Measurements from ENCODE around the gene DAPK1.

Gene DAPK1

GRCh38 chr9:87683751-87684626, 186.3 kb downstream of the DAPK1 start:
- Histone ChIP-seq H3K9ac (ENCODE audit: low read depth, low read length) (no peak overlapping the region), H3K4me3 (ENCODE audit: low read depth, low read length) (no peak overlapping the region), H3K27me3 (ENCODE audit: control insufficient read depth, insufficient read depth, low read length) (no peaks in the 10 kb centered on the region), H3K4me1 (ENCODE audit: control insufficient read depth, insufficient read depth, low read length) (no peaks in the 10 kb centered on the region), H3K36me3 (ENCODE audit: control insufficient read depth, insufficient read depth, low read length) (peaks cover 26% of the 10 kb centered on the region), H3K9me3 (ENCODE audit: control insufficient read depth, insufficient read depth, low read length) (no peaks in the 10 kb centered on the region)

DNA sequence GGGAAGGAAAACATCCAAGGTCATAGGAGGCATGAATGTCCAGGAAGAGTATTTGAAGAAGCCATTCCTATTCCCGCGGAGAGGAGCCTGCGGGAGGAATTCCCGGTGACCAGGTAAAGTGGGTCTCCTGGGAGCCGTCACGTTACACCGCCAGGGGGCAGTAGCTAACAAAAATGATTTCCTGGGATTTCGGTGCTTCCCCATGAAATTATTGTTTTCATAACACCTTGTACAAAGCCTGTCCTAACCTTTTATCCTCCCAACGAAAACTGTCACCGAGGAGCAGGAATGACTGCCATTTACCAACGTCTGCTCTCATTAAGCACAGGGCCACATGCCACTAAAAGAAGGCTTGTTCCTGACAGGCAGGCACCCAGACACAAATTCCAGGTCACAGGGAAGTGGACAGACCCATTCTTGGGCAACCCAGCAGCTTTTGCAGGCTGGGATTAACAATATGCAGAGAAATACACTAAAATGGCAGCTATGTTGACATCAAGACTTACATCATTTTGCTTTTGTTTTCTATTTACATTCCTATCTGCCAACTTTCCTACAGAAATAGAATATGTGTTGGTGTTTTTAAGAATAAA, 187.1 kb downstream of the DAPK1 start:
- H3K4me3 ChIP-seq (ENCODE audit: low read depth, low read length), result no peak overlapping the region
- no peaks in the 10 kb centered on the region for H3K4me1 ChIP-seq (ENCODE audit: control insufficient read depth, insufficient read depth, low read length)
- H3K9me3 ChIP-seq (ENCODE audit: control insufficient read depth, insufficient read depth, low read length), result no peaks in the 10 kb centered on the region
- no peak overlapping the region for H3K9ac ChIP-seq (ENCODE audit: low read depth, low read length)
- peaks cover 26% of the 10 kb centered on the region for H3K36me3 ChIP-seq (ENCODE audit: control insufficient read depth, insufficient read depth, low read length)
- H3K27me3 ChIP-seq (ENCODE audit: control insufficient read depth, insufficient read depth, low read length), result no peaks in the 10 kb centered on the region

- Histone ChIP-seq H3K36me3 (ENCODE audit: control insufficient read depth, insufficient read depth, low read length) (peaks cover 26% of the 10 kb centered on the region), H3K9me3 (ENCODE audit: control insufficient read depth, insufficient read depth, low read length) (no peaks in the 10 kb centered on the region), H3K4me3 (ENCODE audit: low read depth, low read length) (no peak overlapping the region), H3K4me1 (ENCODE audit: control insufficient read depth, insufficient read depth, low read length) (no peaks in the 10 kb centered on the region), H3K9ac (ENCODE audit: low read depth, low read length) (no peak overlapping the region), H3K27me3 (ENCODE audit: control insufficient read depth, insufficient read depth, low read length) (no peaks in the 10 kb centered on the region)
Measured at GRCh38 chr9:87685441-87685840, 187.8 kb downstream of the DAPK1 start.

GRCh38 chr9:87685871-87686519, 188.3 kb downstream of the DAPK1 start:
- Histone ChIP-seq H3K4me3 (ENCODE audit: low read depth, low read length) (no peak overlapping the region), H3K9me3 (ENCODE audit: control insufficient read depth, insufficient read depth, low read length) (no peaks in the 10 kb centered on the region), H3K9ac (ENCODE audit: low read depth, low read length) (no peak overlapping the region), H3K27me3 (ENCODE audit: control insufficient read depth, insufficient read depth, low read length) (no peaks in the 10 kb centered on the region), H3K4me1 (ENCODE audit: control insufficient read depth, insufficient read depth, low read length) (no peaks in the 10 kb centered on the region), H3K36me3 (ENCODE audit: control insufficient read depth, insufficient read depth, low read length) (peaks cover 26% of the 10 kb centered on the region)

GRCh38 chr9:87686520-87687090, 188.9 kb downstream of the DAPK1 start:
- Histone ChIP-seq H3K4me3 (ENCODE audit: low read depth, low read length) (no peak overlapping the region), H3K9me3 (ENCODE audit: control insufficient read depth, insufficient read depth, low read length) (no peaks in the 10 kb centered on the region), H3K36me3 (ENCODE audit: control insufficient read depth, insufficient read depth, low read length) (peaks cover 20% of the 10 kb centered on the region), H3K9ac (ENCODE audit: low read depth, low read length) (no peak overlapping the region), H3K27me3 (ENCODE audit: control insufficient read depth, insufficient read depth, low read length) (no peaks in the 10 kb centered on the region), H3K4me1 (ENCODE audit: control insufficient read depth, insufficient read depth, low read length) (no peaks in the 10 kb centered on the region)

DNA sequence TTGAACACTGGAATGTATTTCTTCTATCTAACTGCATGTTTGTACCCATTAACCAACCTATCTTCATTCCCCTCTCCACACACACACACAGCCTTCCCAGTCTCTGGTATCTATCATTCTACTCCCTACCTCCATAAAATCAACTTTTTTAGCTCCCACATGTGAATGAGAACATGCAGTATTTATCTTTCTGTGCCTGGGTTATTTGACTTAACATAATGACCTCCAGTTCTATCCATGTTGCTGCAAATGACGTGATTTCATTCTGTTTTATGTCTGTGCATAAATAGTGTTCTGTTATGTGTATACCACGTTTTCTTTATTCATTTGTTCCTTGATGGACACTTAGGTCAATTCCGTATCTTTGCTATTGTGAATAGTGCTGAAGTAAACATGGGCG, 189.5 kb downstream of the DAPK1 start:
- H3K9ac ChIP-seq (ENCODE audit: low read depth, low read length), result no peak overlapping the region
- H3K9me3 ChIP-seq (ENCODE audit: control insufficient read depth, insufficient read depth, low read length), result no peaks in the 10 kb centered on the region
- no peaks in the 10 kb centered on the region for H3K4me1 ChIP-seq (ENCODE audit: control insufficient read depth, insufficient read depth, low read length)
- no peaks in the 10 kb centered on the region for H3K27me3 ChIP-seq (ENCODE audit: control insufficient read depth, insufficient read depth, low read length)
- H3K36me3 ChIP-seq (ENCODE audit: control insufficient read depth, insufficient read depth, low read length), result peaks cover 15% of the 10 kb centered on the region
- H3K4me3 ChIP-seq (ENCODE audit: low read depth, low read length), result no peak overlapping the region

DNA sequence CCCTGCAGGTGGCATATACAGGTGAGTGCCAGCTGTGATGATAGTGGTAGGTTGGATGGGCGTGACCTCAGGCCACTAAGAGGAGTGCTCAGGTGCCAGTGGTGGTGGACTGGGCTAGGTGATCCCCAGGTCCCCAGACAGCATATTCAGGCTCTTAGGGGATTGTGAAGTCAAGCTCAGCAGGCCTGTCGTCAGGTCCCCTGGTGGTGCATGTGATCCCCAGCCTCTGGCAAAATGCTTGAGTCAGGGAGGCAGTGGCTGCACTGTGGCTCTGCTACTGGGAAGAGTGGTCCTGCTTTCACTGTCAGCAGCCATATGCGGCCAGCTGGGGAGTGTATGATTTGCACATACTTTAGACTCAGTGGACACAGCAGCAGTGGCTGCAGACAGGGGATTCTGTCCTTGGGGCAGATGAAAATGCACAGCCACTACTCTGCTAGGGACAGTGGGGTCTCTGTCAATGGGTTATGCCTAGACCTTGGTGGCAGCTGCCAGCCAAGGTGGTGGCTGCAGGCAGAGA, 196.6 kb downstream of the DAPK1 start:
- no peaks in the 10 kb centered on the region for H3K4me1 ChIP-seq (ENCODE audit: control insufficient read depth, insufficient read depth, low read length)
- H3K36me3 ChIP-seq (ENCODE audit: control insufficient read depth, insufficient read depth, low read length), result peaks cover 23% of the 10 kb centered on the region

DNA sequence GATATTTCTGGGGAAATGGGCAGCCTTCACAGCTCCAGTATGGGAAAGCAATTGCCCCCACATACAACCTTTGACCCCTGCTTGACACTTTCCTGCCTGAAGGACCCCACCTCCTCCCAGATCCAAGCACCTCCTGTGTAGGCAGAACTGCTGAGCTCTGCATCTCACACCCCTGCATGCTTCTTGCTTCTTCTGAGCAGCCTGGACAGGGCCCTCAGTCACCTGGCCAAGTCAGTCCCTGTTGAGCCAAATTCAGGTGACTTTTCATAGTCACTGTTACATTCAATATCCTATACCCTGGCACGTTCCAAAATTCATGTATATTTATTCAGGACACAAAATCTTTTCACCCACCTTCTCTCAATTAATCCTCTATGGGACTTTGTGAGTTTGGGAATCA, 197.9 kb downstream of the DAPK1 start:
- Histone ChIP-seq H3K9me3 (ENCODE audit: control insufficient read depth, insufficient read depth, low read length) (no peaks in the 10 kb centered on the region), H3K27me3 (ENCODE audit: control insufficient read depth, insufficient read depth, low read length) (no peaks in the 10 kb centered on the region), H3K4me3 (ENCODE audit: low read depth, low read length) (no peak overlapping the region), H3K36me3 (ENCODE audit: control insufficient read depth, insufficient read depth, low read length) (peaks cover 23% of the 10 kb centered on the region), H3K4me1 (ENCODE audit: control insufficient read depth, insufficient read depth, low read length) (no peaks in the 10 kb centered on the region), H3K9ac (ENCODE audit: low read depth, low read length) (no peak overlapping the region)

More for the DNA sequence above, 196.6 kb downstream of the DAPK1 start:
- Histone ChIP-seq H3K9ac (ENCODE audit: low read depth, low read length) (no peak overlapping the region), H3K9me3 (ENCODE audit: control insufficient read depth, insufficient read depth, low read length) (no peaks in the 10 kb centered on the region), H3K4me3 (ENCODE audit: low read depth, low read length) (no peak overlapping the region), H3K27me3 (ENCODE audit: control insufficient read depth, insufficient read depth, low read length) (no peaks in the 10 kb centered on the region)

- Histone ChIP-seq H3K4me1 (ENCODE audit: control insufficient read depth, insufficient read depth, low read length) (no peaks in the 10 kb centered on the region), H3K36me3 (ENCODE audit: control insufficient read depth, insufficient read depth, low read length) (peaks cover 23% of the 10 kb centered on the region), H3K9me3 (ENCODE audit: control insufficient read depth, insufficient read depth, low read length) (no peaks in the 10 kb centered on the region), H3K27me3 (ENCODE audit: control insufficient read depth, insufficient read depth, low read length) (no peaks in the 10 kb centered on the region), H3K9ac (ENCODE audit: low read depth, low read length) (no peak overlapping the region), H3K4me3 (ENCODE audit: low read depth, low read length) (no peak overlapping the region)
Measured at GRCh38 chr9:87696641-87697040, 199.0 kb downstream of the DAPK1 start.

- H3K27me3 ChIP-seq (ENCODE audit: control insufficient read depth, insufficient read depth, low read length), result no peaks in the 10 kb centered on the region
- H3K9ac ChIP-seq (ENCODE audit: low read depth, low read length), result no peak overlapping the region
- H3K4me1 ChIP-seq (ENCODE audit: control insufficient read depth, insufficient read depth, low read length), result no peaks in the 10 kb centered on the region
- no peak overlapping the region for H3K4me3 ChIP-seq (ENCODE audit: low read depth, low read length)
- H3K36me3 ChIP-seq (ENCODE audit: control insufficient read depth, insufficient read depth, low read length), result peaks cover 33% of the 10 kb centered on the region
- H3K9me3 ChIP-seq (ENCODE audit: control insufficient read depth, insufficient read depth, low read length), result no peaks in the 10 kb centered on the region
Measured at GRCh38 chr9:87698069-87698809, 200.6 kb downstream of the DAPK1 start.

- no peak overlapping the region for H3K9ac ChIP-seq (ENCODE audit: low read depth, low read length)
- no peak overlapping the region for H3K4me3 ChIP-seq (ENCODE audit: low read depth, low read length)
- no peaks in the 10 kb centered on the region for H3K9me3 ChIP-seq (ENCODE audit: control insufficient read depth, insufficient read depth, low read length)
- H3K4me1 ChIP-seq (ENCODE audit: control insufficient read depth, insufficient read depth, low read length), result no peaks in the 10 kb centered on the region
- H3K36me3 ChIP-seq (ENCODE audit: control insufficient read depth, insufficient read depth, low read length), result peaks cover 36% of the 10 kb centered on the region
- no peaks in the 10 kb centered on the region for H3K27me3 ChIP-seq (ENCODE audit: control insufficient read depth, insufficient read depth, low read length)
Measured at GRCh38 chr9:87699835-87700234, 202.2 kb downstream of the DAPK1 start.
